Activated B cell treated with CpG ODN at 0.5 μM for 24 hours (primary cell): Measurements from ENCODE around the gene EXOSC7. TPM values are rescaled to one million over a fixed set of nuclear protein-coding genes. Genes with fewer than 3 reads are reported as not detected.
A peak's percentile ranks its signal among the peaks of the same experiment; 100 is the strongest.

Experiments
- ATAC-seq: fragments of 200-7000 bp; cut with Tn5 transposase; one replicate; pipeline ENCODE4 v1.10.0; 2021; ENCODE audit warnings: low read depth, mild to moderate bottlenecking, moderate library complexity
- CTCF ChIA-PET: fragments of 350-600 bp; sonication (Branson Sonifier 250); formaldehyde crosslinking; loops from one replicate; lab custom pipeline; 2021; ENCODE audit warnings: antibody characterized with exemption; lab: Charles Lee
- POLR2A ChIA-PET: fragments of 350-600 bp; sonication (Branson Sonifier 250); formaldehyde crosslinking; loops from one replicate; lab custom pipeline; 2021; ENCODE audit warnings: antibody characterized with exemption; lab: Charles Lee
- DNase-seq: peaks from one replicate; pipeline ENCODE4 v3.0.0; 2022
- H3K27ac Mint-ChIP-seq: one replicate; pipeline ENCODE4 v1.8.0; 2020; ENCODE audit warnings: mixed read lengths
- H3K27me3 Mint-ChIP-seq: one replicate; pipeline ENCODE4 v1.8.0; 2021; ENCODE audit warnings: mixed read lengths
- H3K36me3 Mint-ChIP-seq: one replicate; pipeline ENCODE4 v1.8.0; 2021; ENCODE audit warnings: low read depth, mixed read lengths
- H3K4me1 Mint-ChIP-seq: one replicate; pipeline ENCODE4 v1.8.0; 2021; ENCODE audit warnings: mixed read lengths
- H3K4me3 Mint-ChIP-seq: one replicate; pipeline ENCODE4 v1.8.0; 2020; ENCODE audit warnings: mild to moderate bottlenecking, mixed read lengths
- H3K9me3 Mint-ChIP-seq: one replicate; pipeline ENCODE4 v1.8.0; 2020; ENCODE audit warnings: mixed read lengths
- intact Hi-C: fragments of 100-400 bp; cut with micrococcal nuclease; formaldehyde crosslinking; loops from one replicate; pipeline ENCODE4 v1.15.1; 2024
- total RNA-seq: library from RNA; stranded (reverse); gene quantifications from 2 replicates; pipeline ENCODE4 v1.2.3, GENCODE V29; 2022
- TF ChIP-seq, protein P1 (sequence below): fragments of 200-600 bp; IDR thresholded peaks from one replicate; pipeline ENCODE4 v1.8.0; 2022; ENCODE audit warnings: antibody characterized with exemption, mild to moderate bottlenecking

EXOSC7 gene
- 42.5 and 44.0 TPM in 2 replicates for total RNA-seq

DNA sequence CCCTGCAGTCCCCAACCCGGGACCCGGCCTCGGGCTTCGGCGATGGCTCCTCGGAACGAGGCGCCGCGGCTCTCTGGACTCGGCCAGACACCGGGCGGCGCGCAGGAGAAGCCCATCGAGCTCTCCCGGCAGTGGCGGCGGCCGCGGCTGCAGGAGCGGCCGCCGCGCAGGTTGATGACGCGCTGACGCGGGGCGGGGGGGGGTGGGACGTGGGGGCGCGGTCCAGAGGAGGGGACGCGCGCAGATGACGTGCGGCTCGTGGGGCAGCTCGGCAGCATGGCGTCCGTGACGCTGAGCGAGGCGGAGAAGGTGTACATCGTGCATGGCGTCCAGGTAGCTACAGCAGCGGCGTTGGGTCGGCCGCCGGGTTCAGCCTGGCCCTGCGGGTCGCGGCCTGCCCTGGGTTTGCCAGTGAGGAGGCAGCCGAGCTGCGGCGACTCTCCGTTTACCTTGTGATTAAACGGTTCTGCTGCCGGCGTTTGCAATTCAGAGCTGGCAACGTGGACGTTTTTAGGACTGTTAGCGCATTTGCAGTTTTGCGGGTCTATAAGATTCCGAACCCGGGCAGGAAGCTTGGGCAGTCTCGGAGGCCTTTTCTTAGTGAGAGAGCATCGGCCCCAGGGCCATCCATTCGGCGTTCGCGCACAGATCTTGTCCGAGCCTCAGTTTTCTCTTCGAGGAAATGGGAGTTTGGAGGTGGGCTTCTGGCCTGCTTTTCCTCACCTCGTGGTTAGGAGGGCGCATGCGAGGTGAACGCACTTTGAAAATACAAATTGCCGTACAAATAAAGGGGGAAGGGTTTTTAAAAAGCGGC is at the start of gene EXOSC7, which contains the start of gene ZDHHC3:
Gene EXOSC7 (plus strand): TSS at position 243 of the 814 bp plus-strand sequence. CDS start 34 bp downstream, at position 277.
Gene ZDHHC3 (minus strand): TSS at position 173 of the 814 bp plus-strand sequence. CDS start 16,738 bp downstream, outside the sequence.
- ATAC-seq (peak; percentile 94), DNase-seq (peak; percentile 76)
- peaks cover 49% of the 10 kb centered on the region for H3K4me1 Mint-ChIP-seq
- ChIA-PET POLR2A (interaction anchor here (0.6 to 2.5 kb wide), 15 partner anchors 9 to 638 kb away, joined by 3 to 17 read pairs (median 4); partner anchors contain the start of genes KIAA1143, KIF15, TCAIM and TMEM42), CTCF (interaction anchor here (1.3 to 1.4 kb wide), 2 partner anchors 9 to 61 kb away, joined by 3 to 6 read pairs; no protein-coding TSS in a partner anchor)
- peaks cover 19% of the 10 kb centered on the region for H3K36me3 Mint-ChIP-seq
- intact Hi-C loops, result loop anchor here (1.0 to 10.0 kb wide), 9 partner anchors 61 to 1689 kb away; partner anchors contain the start of genes ABHD5, ANO10, KIAA1143 and KIF15
- H3K9me3 Mint-ChIP-seq, result no peaks in the 10 kb centered on the region
- peak within 1 kb of the TSS; percentile 88 for H3K27ac Mint-ChIP-seq
- TF ChIP-seq, protein P1, sequence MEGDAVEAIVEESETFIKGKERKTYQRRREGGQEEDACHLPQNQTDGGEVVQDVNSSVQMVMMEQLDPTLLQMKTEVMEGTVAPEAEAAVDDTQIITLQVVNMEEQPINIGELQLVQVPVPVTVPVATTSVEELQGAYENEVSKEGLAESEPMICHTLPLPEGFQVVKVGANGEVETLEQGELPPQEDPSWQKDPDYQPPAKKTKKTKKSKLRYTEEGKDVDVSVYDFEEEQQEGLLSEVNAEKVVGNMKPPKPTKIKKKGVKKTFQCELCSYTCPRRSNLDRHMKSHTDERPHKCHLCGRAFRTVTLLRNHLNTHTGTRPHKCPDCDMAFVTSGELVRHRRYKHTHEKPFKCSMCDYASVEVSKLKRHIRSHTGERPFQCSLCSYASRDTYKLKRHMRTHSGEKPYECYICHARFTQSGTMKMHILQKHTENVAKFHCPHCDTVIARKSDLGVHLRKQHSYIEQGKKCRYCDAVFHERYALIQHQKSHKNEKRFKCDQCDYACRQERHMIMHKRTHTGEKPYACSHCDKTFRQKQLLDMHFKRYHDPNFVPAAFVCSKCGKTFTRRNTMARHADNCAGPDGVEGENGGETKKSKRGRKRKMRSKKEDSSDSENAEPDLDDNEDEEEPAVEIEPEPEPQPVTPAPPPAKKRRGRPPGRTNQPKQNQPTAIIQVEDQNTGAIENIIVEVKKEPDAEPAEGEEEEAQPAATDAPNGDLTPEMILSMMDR, result no peak
- H3K4me3 Mint-ChIP-seq, result peak within 1 kb of the TSS; percentile 93
- H3K27me3 Mint-ChIP-seq, result no peaks in the 10 kb centered on the region

DNA sequence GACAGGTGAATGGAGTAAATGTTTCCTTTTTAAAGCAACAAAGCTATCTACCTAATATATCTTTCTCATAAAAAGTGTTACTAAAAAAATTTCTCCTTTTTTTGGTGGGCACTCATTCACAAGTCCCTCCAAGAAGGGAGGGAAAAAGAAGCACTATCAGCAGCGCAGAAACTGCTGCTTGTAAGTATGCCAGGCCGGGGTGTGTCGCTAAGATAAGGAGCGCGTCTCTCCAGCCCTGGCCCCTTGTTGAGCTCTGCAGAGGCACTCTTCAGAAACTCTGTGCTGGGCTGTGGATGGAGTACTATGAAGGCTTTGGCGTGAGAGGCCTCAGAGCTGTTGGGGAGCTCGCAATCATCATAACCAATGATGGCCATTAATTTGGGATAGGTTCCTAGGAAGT is 49.1 kb upstream of the EXOSC7 start:
- Mint-ChIP-seq H3K4me1 (no peaks in the 10 kb centered on the region), H3K9me3 (no peaks in the 10 kb centered on the region), H3K27me3 (no peaks in the 10 kb centered on the region), H3K36me3 (peaks cover 85% of the 10 kb centered on the region), H3K27ac (no peak overlapping the region), H3K4me3 (no peak overlapping the region)
- intact Hi-C loops, result no loop called here
- TF ChIP-seq, protein P1, result no peak
- DNase-seq (no peak), ATAC-seq (no peak)
- POLR2A ChIA-PET, result no interaction called here
- CTCF ChIA-PET, result interaction anchor here (1.4 kb wide), 1 partner anchor 14 kb away, joined by 3 read pairs; no protein-coding TSS in a partner anchor

DNA sequence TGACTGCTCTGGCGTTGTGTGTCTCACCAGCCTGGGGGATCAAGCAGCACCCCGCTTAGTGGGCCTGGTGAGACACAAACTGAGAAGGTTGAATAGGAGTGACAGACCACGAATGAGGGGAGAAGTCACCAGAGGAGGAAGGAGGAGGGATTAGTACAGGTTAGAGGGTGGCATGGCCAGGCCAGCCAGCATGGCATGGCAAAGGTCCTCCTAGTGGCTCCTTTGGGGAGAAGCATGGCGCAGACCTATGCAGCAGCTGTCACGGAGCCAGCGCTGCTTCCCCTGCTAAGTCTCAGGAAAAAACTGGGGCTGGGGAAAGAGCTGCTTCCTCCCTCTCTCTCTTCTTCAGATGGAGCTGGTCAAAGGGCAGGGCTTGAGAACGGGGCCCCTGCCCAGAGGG is 48.7 kb upstream of the EXOSC7 start:
- Mint-ChIP-seq H3K9me3 (no peaks in the 10 kb centered on the region), H3K27ac (no peak overlapping the region), H3K4me1 (no peaks in the 10 kb centered on the region), H3K36me3 (peaks cover 84% of the 10 kb centered on the region), H3K27me3 (no peaks in the 10 kb centered on the region), H3K4me3 (no peak overlapping the region)
- DNase-seq (no peak), ATAC-seq (no peak)
- CTCF ChIA-PET, result interaction anchor here (1.4 kb wide), 1 partner anchor 15 kb away, joined by 3 read pairs; no protein-coding TSS in a partner anchor
- intact Hi-C loops, result no loop called here
- TF ChIP-seq, protein P1, result no peak
- POLR2A ChIA-PET, result no interaction called here

DNA sequence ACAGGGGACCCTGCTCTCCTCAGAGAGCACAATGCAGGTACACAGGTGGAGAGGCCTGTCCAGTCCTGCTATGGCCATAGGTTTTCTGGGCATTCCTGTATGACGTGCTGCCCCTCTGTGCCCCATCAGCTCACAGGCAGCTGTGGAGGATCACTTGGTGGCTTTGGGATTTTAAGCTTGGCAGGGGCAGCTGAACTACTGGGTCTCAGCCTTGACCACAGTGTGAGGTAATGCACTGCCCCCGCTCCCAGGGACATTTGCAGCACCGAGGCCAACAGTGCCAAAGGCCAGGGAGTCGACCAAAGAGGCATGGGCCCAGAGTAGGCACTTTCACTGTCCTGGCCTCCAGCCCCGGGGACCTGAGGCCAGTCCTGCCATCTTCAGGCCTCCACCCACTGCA is 46.3 kb upstream of the EXOSC7 start:
- Mint-ChIP-seq H3K27ac (no peak overlapping the region), H3K36me3 (peaks cover 88% of the 10 kb centered on the region), H3K9me3 (no peaks in the 10 kb centered on the region), H3K27me3 (no peaks in the 10 kb centered on the region), H3K4me1 (no peaks in the 10 kb centered on the region), H3K4me3 (no peak overlapping the region)
- ATAC-seq, result no peak
- intact Hi-C loops, result no loop called here
- ChIA-PET CTCF (no interaction called here), POLR2A (no interaction called here)
- DNase-seq, result no peak
- TF ChIP-seq, protein P1, result no peak

DNA sequence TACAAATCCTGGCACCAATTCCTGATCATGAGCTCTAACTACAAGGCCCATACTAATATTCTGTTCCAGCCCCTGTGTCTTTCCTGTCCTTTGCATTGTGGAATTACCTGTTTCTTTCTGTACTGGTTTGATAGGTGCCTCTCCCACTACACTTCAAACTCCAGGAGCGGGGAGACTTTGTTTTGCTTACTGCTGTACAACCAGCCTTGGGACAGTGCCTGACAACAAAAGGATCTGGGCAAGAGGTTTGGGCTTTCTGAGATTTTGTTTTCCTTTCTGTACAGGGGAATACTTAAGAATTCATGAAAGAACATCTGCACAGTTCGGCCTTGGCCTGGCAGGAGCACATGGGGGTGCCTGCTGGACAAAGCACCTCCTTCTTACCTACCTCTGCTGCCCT is 45.1 kb upstream of the EXOSC7 start:
- CTCF ChIA-PET, result no interaction called here
- POLR2A ChIA-PET, result no interaction called here
- Mint-ChIP-seq H3K36me3 (peaks cover 86% of the 10 kb centered on the region), H3K27ac (no peak overlapping the region), H3K4me1 (no peaks in the 10 kb centered on the region), H3K27me3 (no peaks in the 10 kb centered on the region), H3K9me3 (no peaks in the 10 kb centered on the region), H3K4me3 (no peak overlapping the region)
- intact Hi-C loops, result no loop called here
- TF ChIP-seq, protein P1, result no peak
- DNase-seq (no peak), ATAC-seq (no peak)
